Lower lobe of right lung (tissue), 2 donors: ENCODE data around the gene BTN2A1. TPM values are rescaled to one million over a fixed set of nuclear protein-coding genes. Genes with fewer than 3 reads are reported as not detected.

ENCODE experiments used
- ATAC-seq, 2 donors: fragments of 200-7000 bp; cut with Tn5 transposase; one replicate each; pipeline ENCODE4 v1.9.1; 2020 to 2022; ENCODE audit warnings: mild to moderate bottlenecking in 2 of 2, moderate library complexity in 2 of 2
- DNase-seq: peaks from one replicate; pipeline ENCODE4 v3.0.0-alpha.2; 2020
- H3K27ac ChIP-seq: fragments of 200-600 bp; one replicate; pipeline ENCODE4 v1.8.0; 2022
- H3K27me3 ChIP-seq: fragments of 200-600 bp; one replicate; pipeline ENCODE4 v1.8.0; 2022; ENCODE audit warnings: low read depth
- H3K36me3 ChIP-seq: fragments of 200-600 bp; one replicate; pipeline ENCODE4 v1.8.0; 2022; ENCODE audit warnings: mild to moderate bottlenecking
- H3K4me1 ChIP-seq: fragments of 200-600 bp; one replicate; pipeline ENCODE4 v1.8.0; 2022
- H3K4me3 ChIP-seq: fragments of 200-600 bp; one replicate; pipeline ENCODE4 v1.8.0; 2022; ENCODE audit warnings: mild to moderate bottlenecking
- H3K9me3 ChIP-seq: fragments of 200-600 bp; one replicate; pipeline ENCODE4 v1.8.0; 2022
- CTCF ChIP-seq: fragments of 200-600 bp; IDR thresholded peaks from one replicate; pipeline ENCODE4 v1.8.0; 2022; ENCODE audit warnings: antibody characterized with exemption, mild to moderate bottlenecking
- intact Hi-C: fragments of 100-400 bp; cut with DNase I; formaldehyde crosslinking; loops from one replicate; pipeline ENCODE4 v1.11.0; 2022
- long read RNA-seq: library from polyadenylated mRNA; unstranded; transcript quantifications from one replicate; pipeline ENCODE4 v2.0.0, GENCODE V29; 2021
- total RNA-seq: library from RNA; stranded (reverse); fragmentation: NEBNext Ultra II Directional; extraction: Animal tissue kit (Norgen Biotek cat#: 25700); gene quantifications from one replicate; pipeline ENCODE4 v1.2.1, GENCODE V29; 2021
- donor health status: DM: no; HTN: yes; CAD: no; lungs with severe emphysema.

BTN2A1 gene
- 27.0 TPM for total RNA-seq
- long read RNA-seq, transcript BTN2A1-201 (8 exons, 2,920 nt) = major isoform, 8 of 24 reads
- long read RNA-seq, partial matches to known transcripts = 7 of 24 reads
- long read RNA-seq, other reads (novel, unspliced or antisense) = 5 of 24 reads

- H3K27ac ChIP-seq = peak within 1 kb of the TSS; percentile 95
- peaks cover 36% of the 10 kb centered on the region for H3K36me3 ChIP-seq
- peak; percentile 76 for DNase-seq
- no peak for TF ChIP-seq CTCF
- peaks cover 55% of the 10 kb centered on the region for H3K4me1 ChIP-seq
- no peaks in the 10 kb centered on the region for H3K9me3 ChIP-seq
- intact Hi-C loops = no loop called here
- H3K27me3 ChIP-seq = no peaks in the 10 kb centered on the region
- ATAC-seq = peak; percentile 98 to 100
- H3K4me3 ChIP-seq = peak within 1 kb of the TSS; percentile 85
Measured at GRCh38 chr6:26457806-26458688, at the start of gene BTN2A1. BTN2A1 (plus strand) TSS chr6:26457955; CDS start chr6:26458637, 682 bp downstream.

GRCh38 chr6:26408828-26409730 lies 48.7 kb upstream of the BTN2A1 start:
- H3K27ac ChIP-seq = no peak overlapping the region
- H3K4me1 ChIP-seq = peaks cover 9% of the 10 kb centered on the region
- no peaks in the 10 kb centered on the region for H3K9me3 ChIP-seq
- intact Hi-C loops = no loop called here
- H3K4me3 ChIP-seq = no peak overlapping the region
- no peak for DNase-seq
- H3K27me3 ChIP-seq = no peaks in the 10 kb centered on the region
- ATAC-seq = no peak
- H3K36me3 ChIP-seq = peaks cover 75% of the 10 kb centered on the region
- TF ChIP-seq CTCF = no peak

GRCh38 chr6:26411751-26412150 lies 46.0 kb upstream of the BTN2A1 start:
- no peak for DNase-seq
- no peak overlapping the region for H3K4me3 ChIP-seq
- no peak overlapping the region for H3K27ac ChIP-seq
- no peaks in the 10 kb centered on the region for H3K4me1 ChIP-seq
- intact Hi-C loops = no loop called here
- H3K36me3 ChIP-seq = peaks cover 65% of the 10 kb centered on the region
- TF ChIP-seq CTCF = no peak
- H3K27me3 ChIP-seq = no peaks in the 10 kb centered on the region
- no peaks in the 10 kb centered on the region for H3K9me3 ChIP-seq
- ATAC-seq = no peak

GRCh38 chr6:26412228-26412627 lies 45.5 kb upstream of the BTN2A1 start:
- Histone ChIP-seq H3K27ac (no peak overlapping the region), H3K4me1 (no peaks in the 10 kb centered on the region), H3K36me3 (peaks cover 60% of the 10 kb centered on the region), H3K4me3 (no peak overlapping the region), H3K27me3 (no peaks in the 10 kb centered on the region), H3K9me3 (no peaks in the 10 kb centered on the region)
- intact Hi-C loops = no loop called here
- no peak for ATAC-seq
- DNase-seq = no peak
- no peak for TF ChIP-seq CTCF

- no peaks in the 10 kb centered on the region for H3K9me3 ChIP-seq
- no peaks in the 10 kb centered on the region for H3K27me3 ChIP-seq
- H3K27ac ChIP-seq = no peak overlapping the region
- no peak for ATAC-seq
- no peak for DNase-seq
- peaks cover 53% of the 10 kb centered on the region for H3K36me3 ChIP-seq
- TF ChIP-seq CTCF = no peak
- H3K4me1 ChIP-seq = no peaks in the 10 kb centered on the region
- H3K4me3 ChIP-seq = no peak overlapping the region
- intact Hi-C loops = no loop called here
Measured at GRCh38 chr6:26412954-26413353, 44.8 kb upstream of the BTN2A1 start.
